ENCODE results near the gene ANTXR1. TPM values are rescaled to one million over a fixed set of nuclear protein-coding genes. Genes with fewer than 3 reads are reported as not detected.

Gene ANTXR1
- polyA plus RNA-seq, 1 donor (not counting 4 experiments of a cell fraction or from before 2014, with no cell fraction given), result 20.4 TPM

- Histone ChIP-seq H3K36me3 (ENCODE audit: control insufficient read depth in 2 of 2, extremely low read depth in 1 of 2, insufficient read depth in 2 of 2, low read length in 2 of 2) (no peaks in the 10 kb centered on the region), H3K9ac (ENCODE audit: control insufficient read depth, extremely low read depth, insufficient read depth, low read length) (no peak overlapping the region), H3K4me3 (ENCODE audit: control insufficient read depth in 2 of 3, extremely low read depth in 1 of 3, insufficient read depth in 2 of 3, low read depth in 1 of 3, low read length in 3 of 3) (no peak overlapping the region), H3K4me2 (ENCODE audit: control insufficient read depth, extremely low read depth, insufficient read depth, low read depth, low read length) (no peak overlapping the region), H3K27ac (ENCODE audit: control insufficient read depth, insufficient read depth, low read length) (no peak overlapping the region), H2AFZ (ENCODE audit: control insufficient read depth, low read length) (no peak overlapping the region), H3K27me3 (ENCODE audit: control insufficient read depth, extremely low read depth, insufficient read depth, low read length) (peaks cover 5% of the 10 kb centered on the region), H4K20me1 (ENCODE audit: control insufficient read depth, extremely low read depth, insufficient read depth, low read length) (no peaks in the 10 kb centered on the region), H3K9me1 (ENCODE audit: control insufficient read depth, extremely low read depth, insufficient read depth, low read length) (no peaks in the 10 kb centered on the region), H3K79me2 (ENCODE audit: control insufficient read depth, insufficient read depth, low read length) (no peaks in the 10 kb centered on the region), H3K9me3 (ENCODE audit: control insufficient read depth, low read depth, low read length) (no peaks in the 10 kb centered on the region), H3K4me1 (ENCODE audit: control insufficient read depth, extremely low read depth, insufficient read depth, low read length) (no peaks in the 10 kb centered on the region)
- FAIRE-seq (no peak), DNase-seq (ENCODE audit: low read depth, low spot score) (no peak)
- dilution Hi-C loops (cut with MboI; ENCODE audit: extremely low pct_ligation_motif_present, low sequenced_read_pairs), result no loop called here
- TF ChIP-seq CTCF (optimal IDR thresholded peaks at IDR 0.05 in 1 of 3, IDR thresholded peaks at IDR 0.05 in 1 of 3, conservative IDR thresholded peaks at IDR 0.05 in 1 of 3; ENCODE audit: extremely low read depth in 1 of 3, insufficient read depth in 2 of 3, low read length in 3 of 3) (no peak), EZH2 (IDR thresholded peaks at IDR 0.05; ENCODE audit: low read length) (no peak)
Measured at GRCh38 chr2:69271831-69272257, 258.9 kb downstream of the ANTXR1 start.

- FAIRE-seq, result no peak
- TF ChIP-seq CTCF (optimal IDR thresholded peaks at IDR 0.05 in 1 of 3, IDR thresholded peaks at IDR 0.05 in 1 of 3, conservative IDR thresholded peaks at IDR 0.05 in 1 of 3; ENCODE audit: extremely low read depth in 1 of 3, insufficient read depth in 2 of 3, low read length in 3 of 3) (no peak), EZH2 (IDR thresholded peaks at IDR 0.05; ENCODE audit: low read length) (no peak)
- Histone ChIP-seq H3K9ac (ENCODE audit: control insufficient read depth, extremely low read depth, insufficient read depth, low read length) (no peak overlapping the region), H2AFZ (ENCODE audit: control insufficient read depth, low read length) (no peak overlapping the region), H3K4me3 (ENCODE audit: control insufficient read depth in 2 of 3, extremely low read depth in 1 of 3, insufficient read depth in 2 of 3, low read depth in 1 of 3, low read length in 3 of 3) (no peak overlapping the region), H3K9me1 (ENCODE audit: control insufficient read depth, extremely low read depth, insufficient read depth, low read length) (no peaks in the 10 kb centered on the region), H4K20me1 (ENCODE audit: control insufficient read depth, extremely low read depth, insufficient read depth, low read length) (no peaks in the 10 kb centered on the region), H3K36me3 (ENCODE audit: control insufficient read depth in 2 of 2, extremely low read depth in 1 of 2, insufficient read depth in 2 of 2, low read length in 2 of 2) (no peaks in the 10 kb centered on the region), H3K27me3 (ENCODE audit: control insufficient read depth, extremely low read depth, insufficient read depth, low read length) (peaks cover 5% of the 10 kb centered on the region), H3K4me2 (ENCODE audit: control insufficient read depth, extremely low read depth, insufficient read depth, low read depth, low read length) (no peak overlapping the region), H3K79me2 (ENCODE audit: control insufficient read depth, insufficient read depth, low read length) (no peaks in the 10 kb centered on the region), H3K4me1 (ENCODE audit: control insufficient read depth, extremely low read depth, insufficient read depth, low read length) (no peaks in the 10 kb centered on the region), H3K9me3 (ENCODE audit: control insufficient read depth, low read depth, low read length) (no peaks in the 10 kb centered on the region), H3K27ac (ENCODE audit: control insufficient read depth, insufficient read depth, low read length) (no peak overlapping the region)
- dilution Hi-C loops (cut with MboI; ENCODE audit: extremely low pct_ligation_motif_present, low sequenced_read_pairs), result no loop called here
- DNase-seq (ENCODE audit: low read depth, low spot score), result no peak
Measured at GRCh38 chr2:69272803-69273471, 260.0 kb downstream of the ANTXR1 start.

Data from keratinocyte (primary cell).